ENCODE data around the gene SPINK4.

SPINK4 gene

GRCh38 chr9:33294670-33295432 lies 54.9 kb downstream of the SPINK4 start:
- no peak for DNase-seq

- no peak for DNase-seq
Measured at GRCh38 chr9:33295571-33295970, 55.6 kb downstream of the SPINK4 start.

GRCh38 chr9:33297432-33297831 lies 57.5 kb downstream of the SPINK4 start:
- no peak for DNase-seq
